ENCODE results near the gene ESCO1. TPM values are rescaled to one million over a fixed set of nuclear protein-coding genes. Genes with fewer than 3 reads are reported as not detected.
A peak's percentile ranks its signal among the peaks of the same experiment; 100 is the strongest.

The ESCO1 gene
- total and polyA plus RNA-seq, 5 experiments from 2014 or later: 5.7 to 33.0 (median 9.0) TPM

DNA sequence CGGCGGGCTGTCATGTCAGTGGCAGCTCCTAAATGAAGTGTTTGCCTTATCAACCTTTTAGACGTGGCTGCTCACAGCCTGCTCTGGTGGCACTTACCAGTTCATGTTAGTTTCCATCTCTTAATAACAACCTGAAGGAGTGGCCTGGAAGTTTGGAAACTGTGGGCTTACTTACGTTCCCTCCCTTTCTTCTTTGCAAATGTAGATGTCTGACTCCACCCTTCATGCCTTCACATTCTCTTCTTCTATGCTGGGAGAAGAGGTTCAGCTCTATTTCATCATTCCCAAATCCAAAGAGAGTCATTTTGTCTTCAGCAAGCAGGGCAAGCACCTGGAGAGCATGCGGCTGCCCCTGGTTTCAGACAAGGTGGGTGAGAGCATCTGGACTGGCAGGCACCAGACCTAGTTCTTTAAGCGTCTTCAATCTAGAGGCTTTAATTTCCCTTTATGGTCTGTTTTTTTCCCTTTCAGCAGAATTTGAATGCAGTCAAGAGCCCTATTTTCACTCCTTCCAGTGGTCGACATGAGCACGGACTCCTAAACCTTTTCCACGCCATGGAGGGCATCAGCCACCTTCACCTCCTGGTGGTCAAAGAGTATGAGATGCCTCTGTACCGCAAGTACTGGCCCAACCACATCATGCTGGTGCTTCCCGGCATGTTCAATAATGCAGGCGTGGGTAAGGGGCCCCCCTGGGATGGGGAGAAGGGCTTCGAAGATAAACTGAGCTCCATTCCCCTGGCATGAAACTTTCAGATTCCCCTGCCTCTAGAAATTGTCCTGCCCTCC lies 92.4 kb downstream of the ESCO1 start:
- DNase-seq (no peak), ATAC-seq (no peak)
- Mint-ChIP-seq H3K4me3 (no peak overlapping the region), H3K27me3 (no peaks in the 10 kb centered on the region), H3K36me3 (peaks cover 6 to 21% (median 10%) of the 10 kb centered on the region in 3 donors), H3K27ac (no peak overlapping the region), H3K9me3 (peaks cover 0 to 17% (median 6%) of the 10 kb centered on the region in 9 donors), H3K4me1 (no peaks in the 10 kb centered on the region)
- POLR2A ChIA-PET: interaction anchor here (0.5 kb wide), 1 partner anchor 278 kb away, joined by 3 read pairs; no protein-coding TSS in a partner anchor

GRCh38 chr18:21502661-21503060 lies 97.8 kb downstream of the ESCO1 start:
- Mint-ChIP-seq H3K9me3 (no peaks in the 10 kb centered on the region), H3K27me3 (peaks cover 0 to 9% (median 0%) of the 10 kb centered on the region in 5 donors), H3K27ac (peak overlapping the region in 1 of 10 donors; percentile 14), H3K4me1 (no peaks in the 10 kb centered on the region), H3K4me3 (no peak overlapping the region), H3K36me3 (no peaks in the 10 kb centered on the region)
- DNase-seq (no peak), ATAC-seq (no peak)
- POLR2A ChIA-PET: no interaction called here

- DNase-seq: no peak
- H3K36me3 Mint-ChIP-seq: no peaks in the 10 kb centered on the region
- no peak for ATAC-seq
- peaks cover 0 to 9% (median 2%) of the 10 kb centered on the region in 5 donors for H3K27me3 Mint-ChIP-seq
- no peaks in the 10 kb centered on the region for H3K4me1 Mint-ChIP-seq
- no peaks in the 10 kb centered on the region for H3K9me3 Mint-ChIP-seq
- no peak overlapping the region for H3K4me3 Mint-ChIP-seq
- POLR2A ChIA-PET: no interaction called here
- no peak overlapping the region for H3K27ac Mint-ChIP-seq
Measured at GRCh38 chr18:21499997-21500396, 100.5 kb downstream of the ESCO1 start.

DNA sequence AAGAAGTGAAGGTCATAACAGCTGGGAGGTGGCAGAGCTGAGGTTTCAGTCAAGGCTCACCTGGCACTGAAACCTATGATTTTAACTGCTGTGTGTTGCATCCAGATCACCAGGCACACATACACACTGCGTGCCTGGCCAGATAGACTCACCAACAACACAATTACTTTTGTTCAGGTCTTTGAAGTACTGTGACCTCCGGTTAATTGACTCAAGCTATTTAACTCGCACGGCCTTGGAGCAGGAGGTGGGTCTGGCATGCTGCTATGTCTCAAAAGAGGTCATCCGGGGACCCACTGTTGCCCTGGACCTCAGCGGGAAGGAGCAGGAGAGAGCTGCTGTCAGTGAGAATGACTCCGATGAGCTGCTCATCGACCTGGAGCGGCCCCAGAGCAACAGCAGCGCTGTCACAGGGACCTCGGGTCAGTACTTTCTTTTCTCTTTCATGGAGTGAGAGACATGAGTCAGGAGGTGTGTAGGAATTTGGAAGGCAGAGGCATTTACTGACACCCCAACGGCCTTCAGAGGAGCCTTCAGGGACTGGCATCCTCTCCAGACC lies 104.1 kb downstream of the ESCO1 start:
- Mint-ChIP-seq H3K27ac (no peak overlapping the region), H3K9me3 (no peaks in the 10 kb centered on the region), H3K27me3 (peaks cover 0 to 9% (median 6%) of the 10 kb centered on the region in 5 donors), H3K36me3 (no peaks in the 10 kb centered on the region), H3K4me3 (no peak overlapping the region), H3K4me1 (no peaks in the 10 kb centered on the region)
- DNase-seq (no peak), ATAC-seq (no peak)
- POLR2A ChIA-PET: no interaction called here

DNA sequence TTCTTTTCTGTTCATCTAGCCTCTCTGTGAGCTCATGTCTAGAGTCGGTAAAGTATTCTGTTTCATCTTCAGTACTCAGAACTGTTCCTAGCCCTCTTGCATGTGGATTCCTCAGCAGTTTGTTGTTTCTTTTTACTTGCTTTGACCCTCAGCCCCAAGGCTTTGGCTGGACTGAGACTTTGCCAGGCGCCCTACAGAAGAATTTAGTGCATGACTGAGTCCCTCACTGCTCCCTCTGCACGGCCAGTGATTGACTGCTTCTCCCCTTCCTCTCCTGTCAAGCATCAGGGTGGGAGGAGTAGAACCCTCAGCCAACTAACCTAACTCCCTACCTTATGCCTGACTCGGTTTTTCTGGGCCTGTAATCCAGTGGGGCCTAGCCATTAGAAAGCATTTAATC lies 109.8 kb downstream of the ESCO1 start:
- ATAC-seq: no peak
- H3K27me3 Mint-ChIP-seq: peaks cover 0 to 9% (median 6%) of the 10 kb centered on the region in 5 donors
- no peak overlapping the region for H3K4me3 Mint-ChIP-seq
- H3K36me3 Mint-ChIP-seq: no peaks in the 10 kb centered on the region
- no peak for DNase-seq
- no peak overlapping the region for H3K27ac Mint-ChIP-seq
- POLR2A ChIA-PET: no interaction called here
- H3K9me3 Mint-ChIP-seq: no peaks in the 10 kb centered on the region
- H3K4me1 Mint-ChIP-seq: no peaks in the 10 kb centered on the region

DNA sequence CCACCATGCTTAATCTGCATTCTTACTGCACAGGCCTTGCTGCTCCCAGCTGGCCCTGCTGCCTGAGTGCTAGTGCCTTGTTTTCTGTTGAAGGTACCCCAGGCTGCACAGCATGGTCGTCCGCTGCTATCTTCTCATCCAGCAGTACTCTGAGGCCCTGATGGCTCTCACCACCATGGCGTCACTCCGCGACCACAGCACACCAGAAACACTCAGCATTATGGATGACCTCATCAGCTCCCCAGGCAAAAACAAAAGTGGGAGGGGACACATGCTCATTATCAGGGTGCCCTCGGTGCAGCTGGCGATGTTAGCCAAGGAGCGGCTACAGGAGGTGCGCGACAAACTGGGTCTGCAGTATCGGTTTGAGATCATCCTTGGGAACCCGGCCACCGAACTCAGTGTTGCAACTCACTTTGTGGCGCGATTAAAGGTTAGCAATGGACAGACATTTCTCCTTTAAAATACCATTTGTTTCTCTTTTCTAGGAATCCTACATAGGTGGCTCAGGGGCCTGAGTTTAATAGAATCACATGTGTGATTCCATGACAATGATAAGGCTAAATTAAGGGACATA lies 110.5 kb downstream of the ESCO1 start:
- DNase-seq: no peak
- Mint-ChIP-seq H3K27ac (no peak overlapping the region), H3K9me3 (no peaks in the 10 kb centered on the region), H3K4me1 (no peaks in the 10 kb centered on the region), H3K36me3 (no peaks in the 10 kb centered on the region), H3K27me3 (peaks cover 0 to 7% (median 6%) of the 10 kb centered on the region in 5 donors), H3K4me3 (no peak overlapping the region)
- ATAC-seq: no peak
- POLR2A ChIA-PET: no interaction called here

GRCh38 chr18:21489119-21489750 lies 111.3 kb downstream of the ESCO1 start:
- peaks cover 0 to 7% (median 4%) of the 10 kb centered on the region in 5 donors for H3K27me3 Mint-ChIP-seq

GRCh38 chr18:21486905-21487437 lies 113.5 kb downstream of the ESCO1 start:
- H3K4me3 Mint-ChIP-seq: no peak overlapping the region
- H3K27ac Mint-ChIP-seq: no peak overlapping the region
- POLR2A ChIA-PET: no interaction called here
- no peaks in the 10 kb centered on the region for H3K36me3 Mint-ChIP-seq
- no peaks in the 10 kb centered on the region for H3K9me3 Mint-ChIP-seq
- H3K4me1 Mint-ChIP-seq: no peaks in the 10 kb centered on the region
- DNase-seq: no peak
- ATAC-seq: no peak
- peaks cover 0 to 6% (median 2%) of the 10 kb centered on the region in 5 donors for H3K27me3 Mint-ChIP-seq

More at GRCh38 chr18:21489119-21489750, 111.3 kb downstream of the ESCO1 start:
- no peak for ATAC-seq
- Mint-ChIP-seq H3K36me3 (no peaks in the 10 kb centered on the region), H3K4me3 (no peak overlapping the region), H3K27ac (no peak overlapping the region), H3K4me1 (no peaks in the 10 kb centered on the region), H3K9me3 (no peaks in the 10 kb centered on the region)
- DNase-seq: peak in 4 of 10 donors; percentile 17 to 28 (median 25)
- POLR2A ChIA-PET: no interaction called here

DNA sequence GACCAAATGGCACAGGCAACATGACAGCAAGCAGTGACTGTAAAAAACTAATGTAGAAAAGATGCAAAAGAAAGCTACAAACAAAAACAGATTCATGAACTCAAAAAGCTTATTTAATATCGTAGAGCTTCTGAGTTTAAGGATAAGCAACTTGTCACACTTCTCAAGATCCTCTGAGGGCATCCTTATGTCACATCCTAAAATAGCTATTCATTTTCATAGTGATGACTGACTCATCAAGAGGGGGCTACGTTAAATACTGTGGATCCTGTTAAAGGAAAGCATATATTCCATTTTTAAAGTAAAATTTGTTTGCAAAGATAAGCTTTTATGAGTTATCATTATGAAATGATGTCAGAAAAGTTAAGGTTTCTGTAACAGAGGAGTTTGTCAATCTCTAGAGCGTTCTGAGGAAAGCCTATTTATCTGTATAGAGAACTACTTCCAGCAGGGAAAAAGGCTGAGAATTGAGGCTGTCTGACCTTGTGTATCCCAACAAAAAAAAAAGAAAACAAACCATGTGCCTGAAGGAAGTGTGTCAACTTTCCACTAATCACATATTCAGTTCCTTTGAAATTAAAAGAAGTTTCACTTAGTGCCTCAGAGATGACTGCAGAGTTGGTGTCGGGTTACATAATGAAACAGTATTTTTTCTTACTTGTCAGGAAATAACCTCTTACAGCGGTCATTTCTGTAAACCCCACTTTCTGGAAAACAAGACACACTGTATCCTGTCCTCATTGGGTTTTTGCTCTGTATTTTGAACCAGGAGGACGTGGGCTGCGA lies 115.5 kb downstream of the ESCO1 start:
- H3K36me3 Mint-ChIP-seq: no peaks in the 10 kb centered on the region
- POLR2A ChIA-PET: interaction anchor here (0.7 kb wide), 1 partner anchor 115 kb away, joined by 4 read pairs; no protein-coding TSS in a partner anchor
- H3K27ac Mint-ChIP-seq: no peak overlapping the region
- DNase-seq (no peak), ATAC-seq (no peak)
- H3K27me3 Mint-ChIP-seq: peaks cover 0 to 10% (median 6%) of the 10 kb centered on the region in 5 donors
- no peak overlapping the region for H3K4me3 Mint-ChIP-seq
- no peaks in the 10 kb centered on the region for H3K4me1 Mint-ChIP-seq
- no peaks in the 10 kb centered on the region for H3K9me3 Mint-ChIP-seq

DNA sequence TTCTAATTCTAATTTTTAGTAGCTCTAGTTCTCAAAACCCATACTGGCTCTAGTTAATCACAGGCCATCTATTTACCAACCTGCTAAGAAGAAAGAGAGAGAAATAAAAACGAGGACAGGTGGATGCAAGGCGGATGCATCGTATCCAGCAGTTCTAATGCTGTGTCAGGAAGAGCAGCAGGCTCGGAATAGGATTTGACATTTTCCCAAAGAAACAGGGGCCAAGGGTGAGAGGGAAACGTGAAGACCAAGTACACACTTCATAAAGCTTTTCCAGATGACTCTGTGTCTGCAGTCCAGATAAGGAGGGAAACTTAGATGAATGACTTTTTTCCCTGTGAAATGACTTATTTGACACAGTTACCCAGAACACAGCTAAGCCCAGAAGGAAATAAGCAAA lies 117.5 kb downstream of the ESCO1 start:
- POLR2A ChIA-PET: no interaction called here

GRCh38 chr18:21481739-21482138 lies 118.8 kb downstream of the ESCO1 start:
- Mint-ChIP-seq H3K4me3 (no peak overlapping the region), H3K36me3 (no peaks in the 10 kb centered on the region), H3K27ac (no peak overlapping the region), H3K27me3 (peaks cover 0 to 10% (median 6%) of the 10 kb centered on the region in 5 donors), H3K9me3 (no peaks in the 10 kb centered on the region), H3K4me1 (no peaks in the 10 kb centered on the region)
- ATAC-seq (no peak), DNase-seq (no peak)
- POLR2A ChIA-PET: no interaction called here

More for the DNA sequence above, 117.5 kb downstream of the ESCO1 start:
- ATAC-seq: no peak
- no peak overlapping the region for H3K27ac Mint-ChIP-seq
- H3K36me3 Mint-ChIP-seq: no peaks in the 10 kb centered on the region
- H3K4me1 Mint-ChIP-seq: no peaks in the 10 kb centered on the region
- H3K27me3 Mint-ChIP-seq: peaks cover 0 to 10% (median 6%) of the 10 kb centered on the region in 5 donors
- no peaks in the 10 kb centered on the region for H3K9me3 Mint-ChIP-seq
- no peak overlapping the region for H3K4me3 Mint-ChIP-seq
- no peak for DNase-seq

DNA sequence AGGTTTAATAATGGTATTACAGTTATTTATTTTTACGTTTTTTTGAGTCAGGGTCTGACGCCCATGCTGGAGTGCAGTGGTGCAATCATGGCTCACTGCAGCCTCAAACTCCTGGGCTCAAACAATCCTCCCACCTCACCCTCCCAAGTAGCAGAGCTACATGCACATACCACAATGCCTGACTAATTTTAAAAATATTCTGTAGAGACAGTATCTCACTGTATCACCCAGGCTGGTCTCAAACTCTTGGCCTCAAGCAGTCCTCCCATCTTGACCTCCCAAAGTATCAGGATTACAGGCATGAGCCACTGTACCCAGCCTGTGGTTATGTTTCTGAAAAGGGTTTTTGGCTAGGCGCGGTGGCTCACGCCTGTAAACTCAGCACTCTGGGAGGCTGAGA lies 120.8 kb downstream of the ESCO1 start:
- H3K9me3 Mint-ChIP-seq: no peaks in the 10 kb centered on the region
- no peaks in the 10 kb centered on the region for H3K36me3 Mint-ChIP-seq
- POLR2A ChIA-PET: no interaction called here
- DNase-seq (no peak), ATAC-seq (no peak)
- H3K27ac Mint-ChIP-seq: no peak overlapping the region
- peaks cover 4 to 20% (median 11%) of the 10 kb centered on the region in 5 donors for H3K27me3 Mint-ChIP-seq
- H3K4me1 Mint-ChIP-seq: no peaks in the 10 kb centered on the region
- no peak overlapping the region for H3K4me3 Mint-ChIP-seq
